ENCODE measurements around the gene CYCS.

GRCh38 chr7:25122373-25122772, 2.7 kb downstream of the CYCS start:
- no peak for TF ChIP-seq POLR2A (IDR thresholded peaks at IDR 0.05)
- no peak for TF ChIP-seq CTCF (IDR thresholded peaks at IDR 0.05)
